ENCODE results near the gene NRCAM.

The NRCAM gene

DNA sequence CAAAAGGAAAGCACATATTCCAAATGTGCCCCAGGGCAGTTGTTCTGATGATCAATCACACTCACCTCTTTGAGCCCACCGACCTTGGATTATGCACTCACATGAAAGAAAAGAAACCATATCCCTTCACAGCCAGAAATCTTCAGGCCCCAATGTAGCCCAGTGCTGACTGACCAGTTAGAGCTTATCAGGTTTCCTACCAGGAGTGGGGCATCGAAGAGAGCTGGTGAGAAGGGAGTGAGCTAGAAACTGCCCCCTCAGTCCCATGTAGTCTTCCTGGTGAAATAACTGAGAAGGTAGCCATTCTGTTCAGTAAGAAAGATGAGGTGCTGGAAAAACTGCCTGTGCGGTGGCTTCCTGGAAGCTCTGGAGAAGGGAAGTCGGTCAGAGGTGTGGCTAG, 32.2 kb downstream of the NRCAM start:
- DNase-seq (ENCODE audit: low read depth): no peak

DNA sequence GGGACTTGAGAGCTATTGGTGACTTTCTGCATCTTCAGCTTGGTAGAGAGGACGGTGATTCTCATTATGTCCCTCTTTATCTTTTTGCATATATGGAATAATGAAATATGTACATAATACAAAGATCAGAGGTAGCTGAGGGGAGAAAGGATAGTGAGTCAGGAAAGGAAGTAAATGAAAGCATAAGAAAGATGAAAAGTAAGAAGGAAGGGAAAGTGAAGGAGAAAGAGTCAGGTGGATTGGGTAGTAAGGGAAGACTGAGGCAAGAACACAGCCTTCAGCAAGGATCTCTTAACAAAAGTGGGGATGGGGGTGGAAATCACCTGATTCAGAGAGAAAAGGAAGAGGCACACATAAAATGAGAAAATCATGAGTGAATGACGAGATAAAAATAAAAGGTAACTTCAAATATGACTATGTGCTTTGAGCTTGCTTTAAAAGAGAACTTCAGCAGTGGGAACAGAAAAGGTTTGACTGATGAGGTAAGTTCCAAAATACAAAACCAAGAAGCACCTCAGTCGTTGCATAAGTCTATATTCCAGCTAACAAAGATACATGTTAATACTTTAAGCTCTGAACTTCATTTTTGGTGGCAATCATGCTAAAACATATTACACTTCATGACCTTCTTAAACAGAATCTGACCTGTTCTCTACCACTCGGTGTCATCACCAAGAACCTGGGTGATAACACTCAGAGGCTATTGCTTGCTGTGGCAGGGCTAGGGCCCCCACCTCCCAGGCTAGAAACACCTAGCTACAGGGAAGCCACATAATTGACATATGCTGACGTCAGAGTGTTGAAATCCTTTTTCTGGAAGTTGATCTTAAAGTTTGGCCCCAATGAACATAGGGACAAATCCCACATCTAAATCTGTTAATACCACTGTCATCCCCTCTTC, 32.9 kb downstream of the NRCAM start:
- no peak for DNase-seq (ENCODE audit: low read depth)

DNA sequence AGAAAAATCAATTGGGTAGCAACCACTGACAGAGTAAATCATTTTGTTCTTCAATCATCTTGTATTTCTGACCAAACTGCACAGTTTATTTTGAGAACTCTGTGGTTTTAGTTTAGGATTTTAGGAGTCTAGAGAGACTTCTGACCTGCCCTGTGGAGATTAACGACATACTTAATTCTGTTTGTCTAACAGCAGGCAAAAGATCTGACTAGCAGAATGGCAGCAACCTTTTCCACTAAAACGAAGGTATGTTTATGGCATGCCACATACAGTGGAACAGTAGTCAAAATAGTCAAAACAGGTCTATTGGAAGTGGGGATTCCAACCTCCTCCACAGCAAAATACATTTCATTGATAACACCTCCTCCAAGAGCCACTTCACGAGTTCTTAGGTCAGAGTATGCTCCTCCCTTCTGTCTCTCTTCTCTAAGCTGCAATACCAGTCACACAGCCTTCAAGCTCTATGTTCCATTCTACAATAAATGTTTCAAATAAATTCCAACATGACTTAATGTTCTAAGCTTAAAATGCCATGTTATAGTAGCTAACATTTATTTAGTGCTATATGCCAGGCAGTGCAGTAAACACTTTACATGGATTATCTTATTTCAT, 34.4 kb downstream of the NRCAM start:
- no peak for DNase-seq (ENCODE audit: low read depth)

DNA sequence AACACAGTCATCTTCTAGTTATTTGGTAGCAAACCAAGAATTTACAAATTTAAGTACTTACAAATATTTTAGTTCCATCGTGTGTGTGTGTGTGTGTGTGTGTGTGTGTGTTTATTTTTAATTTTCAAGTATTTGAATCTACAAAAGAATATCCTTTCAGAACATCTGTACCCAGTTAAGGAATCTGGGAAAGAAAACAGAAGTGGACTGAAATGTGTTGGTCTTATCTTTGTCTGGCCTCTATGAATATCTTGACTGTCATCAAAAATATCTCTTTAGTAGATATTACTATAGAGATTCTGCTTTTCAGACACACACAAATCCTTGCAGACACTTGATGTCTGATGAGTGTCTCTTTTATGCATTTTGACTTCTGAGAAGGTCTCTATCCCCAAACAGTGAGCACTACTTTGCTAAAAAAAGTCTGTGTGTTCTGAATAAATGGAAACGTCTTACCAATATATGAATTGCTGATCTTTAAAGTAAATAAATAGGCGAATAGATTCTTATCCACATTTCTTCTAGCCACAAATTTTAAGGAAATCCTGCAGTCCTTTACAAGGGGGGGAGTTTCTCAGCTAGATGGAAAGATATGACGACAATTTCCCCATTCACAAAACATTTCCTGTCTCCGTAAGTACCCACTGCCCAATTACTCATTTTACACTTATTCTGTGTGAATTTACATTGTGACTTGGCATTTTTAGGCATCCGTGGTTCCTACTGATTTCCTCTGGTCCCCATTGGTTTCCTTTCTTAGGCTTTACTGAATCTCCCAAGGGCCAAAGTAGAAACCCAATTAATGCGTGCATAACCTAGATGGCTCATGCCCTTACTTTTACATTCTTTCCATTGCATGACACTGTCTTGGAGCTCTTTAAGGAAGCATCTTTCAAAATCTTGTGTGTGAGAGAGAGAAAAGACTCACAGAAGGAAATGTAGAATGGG, 36.0 kb downstream of the NRCAM start:
- DNase-seq (ENCODE audit: low read depth): no peak

DNA sequence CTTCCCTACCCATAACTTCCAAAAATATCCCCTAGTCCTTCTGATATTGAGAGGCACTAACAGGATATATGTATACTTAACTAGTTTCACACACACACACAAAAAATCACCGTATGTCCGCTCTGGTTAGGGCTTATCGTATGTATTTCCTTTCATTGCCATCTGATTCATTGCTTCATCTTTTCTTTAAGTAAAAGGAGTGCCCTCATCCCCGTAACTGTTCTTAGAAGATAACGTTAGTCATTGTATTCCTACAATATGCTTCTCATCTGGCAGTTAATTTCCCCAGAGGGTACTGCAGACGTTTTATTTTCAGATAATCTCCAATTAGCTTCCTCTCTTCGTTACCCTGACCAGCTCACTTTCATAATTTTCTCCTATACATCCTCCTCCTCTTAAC, 37.3 kb downstream of the NRCAM start:
- no peak for DNase-seq (ENCODE audit: low read depth)

DNA sequence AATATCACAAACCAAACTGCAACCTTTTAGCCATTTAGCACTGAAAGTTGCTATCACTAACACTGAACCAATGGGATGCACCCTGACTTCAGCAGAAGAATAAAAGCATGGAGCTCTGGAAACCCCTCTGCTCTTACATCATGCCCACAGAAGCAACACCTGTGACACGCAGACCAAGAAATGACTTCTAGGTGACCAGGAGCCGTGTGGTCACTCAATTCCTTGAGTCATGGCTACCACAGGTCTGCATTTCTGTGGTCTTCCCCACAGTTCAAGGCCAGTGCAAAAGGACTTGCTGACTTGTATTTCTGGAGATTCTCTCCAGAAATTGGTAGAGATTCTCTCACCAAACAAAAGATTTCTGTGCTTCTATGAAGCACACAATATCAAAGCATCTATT, 38.3 kb downstream of the NRCAM start:
- no peak for DNase-seq (ENCODE audit: low read depth)

DNA sequence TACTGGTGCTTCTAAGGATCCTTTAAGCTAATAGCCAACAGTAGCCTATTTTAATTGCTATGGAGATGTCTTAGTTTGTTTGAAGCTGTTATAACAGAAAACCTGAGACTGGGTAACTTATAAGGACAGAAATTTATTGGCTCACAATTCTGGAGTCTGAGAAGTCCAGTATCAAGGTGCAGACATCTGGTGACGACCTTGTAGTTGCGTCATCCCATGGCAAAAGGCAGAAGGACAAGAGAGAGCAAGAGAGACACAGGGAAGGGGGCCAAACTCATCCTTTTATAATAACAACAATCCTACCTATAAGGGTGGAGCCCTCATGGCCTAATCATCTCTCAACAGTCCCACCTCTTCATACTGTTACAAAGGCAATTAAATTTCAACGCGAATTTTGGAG, 39.1 kb downstream of the NRCAM start:
- DNase-seq (ENCODE audit: low read depth): no peak

DNA sequence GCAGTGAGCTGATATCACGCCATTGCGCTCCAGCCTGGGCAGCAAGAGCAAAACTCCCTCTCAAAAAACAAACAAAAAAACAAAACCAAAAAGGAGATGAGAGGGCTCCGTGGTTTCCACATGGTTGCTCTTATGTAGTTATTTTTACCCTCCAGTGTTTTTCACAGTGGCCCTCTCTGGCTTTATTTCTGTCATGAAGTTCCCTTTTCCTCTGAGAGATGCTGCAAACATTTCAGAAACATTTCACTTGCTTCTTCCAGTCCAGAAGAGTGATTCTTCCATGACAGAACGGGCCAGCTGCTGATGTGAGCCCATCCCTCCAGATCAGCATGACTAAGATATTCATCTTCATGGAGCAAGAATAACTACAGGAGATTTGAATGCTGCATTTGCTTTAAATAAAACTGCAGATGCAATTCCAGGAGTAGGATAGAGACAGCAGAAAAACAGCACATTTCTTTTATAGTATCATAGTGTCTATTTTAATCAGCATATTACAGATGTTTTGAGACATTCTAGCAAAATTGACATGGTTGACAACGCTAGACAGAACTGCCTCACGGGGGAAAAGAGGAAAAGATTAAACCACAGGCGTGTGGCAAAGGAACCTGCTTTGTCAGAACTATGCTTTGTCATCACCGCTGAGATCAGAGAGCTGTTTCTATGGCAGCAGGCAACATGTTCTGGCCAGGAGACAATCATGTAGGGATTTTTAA, 40.3 kb downstream of the NRCAM start:
- peak; percentile 16 for DNase-seq (ENCODE audit: low read depth)

DNA sequence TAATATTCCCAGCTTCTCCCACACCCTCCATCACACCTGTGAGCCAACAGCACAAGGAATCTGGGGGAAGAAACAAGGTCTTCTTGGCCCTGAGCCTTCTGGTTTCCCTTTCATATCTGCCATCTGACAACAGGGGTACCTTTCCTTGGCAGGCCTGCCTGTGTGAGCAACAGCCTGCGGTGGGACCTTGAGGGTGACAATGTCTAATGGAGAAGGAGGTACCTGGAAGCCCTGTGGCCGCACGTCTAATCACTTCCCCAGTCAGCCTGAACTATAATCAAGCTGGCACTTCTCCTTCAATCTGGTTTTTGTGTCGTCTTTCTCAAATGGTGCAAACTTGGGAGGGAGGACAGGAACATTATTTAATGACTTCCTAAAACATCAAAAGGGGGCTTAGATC, 41.2 kb downstream of the NRCAM start:
- no peak for DNase-seq (ENCODE audit: low read depth)

DNA sequence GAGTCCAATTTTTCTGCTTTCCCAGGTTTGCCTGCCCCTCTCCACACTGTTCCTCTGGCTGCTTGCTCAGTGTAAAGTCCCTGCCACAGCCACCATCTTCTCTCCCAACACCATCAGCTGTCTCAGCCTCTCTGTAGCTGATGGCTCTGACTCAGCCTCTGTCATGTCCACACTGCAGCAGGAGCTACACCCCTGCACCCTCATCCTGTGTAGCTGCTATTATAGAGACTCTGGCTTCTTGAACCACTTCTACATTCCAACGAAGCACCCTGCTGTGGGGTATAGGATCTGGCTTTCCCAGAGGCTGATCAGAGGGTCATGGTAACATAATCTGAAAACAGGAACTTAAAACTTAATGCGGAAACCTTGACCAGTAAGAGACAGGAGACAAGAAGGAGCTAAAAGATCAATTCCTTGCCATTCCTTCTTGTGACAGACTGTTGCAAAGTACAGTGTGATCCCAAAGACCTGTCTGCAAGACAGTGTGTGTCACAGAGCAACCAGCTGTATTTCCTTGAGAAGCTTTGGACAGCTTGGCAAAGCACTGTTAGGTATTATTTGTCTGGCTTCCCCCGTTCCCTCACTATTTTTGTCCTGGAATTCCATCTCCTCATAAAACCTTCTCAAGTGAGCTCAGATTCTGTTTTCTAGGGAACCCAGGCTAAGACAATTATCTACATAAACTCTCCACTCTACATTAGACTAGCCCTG, 42.3 kb downstream of the NRCAM start:
- DNase-seq (ENCODE audit: low read depth): no peak

DNA sequence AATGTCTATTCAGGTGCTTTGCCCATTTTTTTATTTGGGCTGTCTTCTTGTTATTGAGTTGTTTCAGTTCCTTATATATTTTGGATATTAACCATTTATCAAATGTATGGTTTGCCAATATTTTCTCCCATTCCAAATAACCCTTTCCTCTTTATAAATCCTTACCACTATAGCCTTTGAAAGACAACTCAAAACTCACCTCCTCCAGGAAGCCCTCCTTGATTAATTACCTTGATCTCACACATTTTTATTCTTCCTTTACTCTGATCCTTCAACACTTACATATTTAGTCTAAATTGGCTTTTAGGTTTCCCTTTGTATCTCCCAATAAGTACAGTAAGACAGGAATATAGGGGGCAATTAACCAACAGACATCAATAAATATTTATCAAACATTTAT, 42.9 kb downstream of the NRCAM start:
- DNase-seq (ENCODE audit: low read depth): no peak

DNA sequence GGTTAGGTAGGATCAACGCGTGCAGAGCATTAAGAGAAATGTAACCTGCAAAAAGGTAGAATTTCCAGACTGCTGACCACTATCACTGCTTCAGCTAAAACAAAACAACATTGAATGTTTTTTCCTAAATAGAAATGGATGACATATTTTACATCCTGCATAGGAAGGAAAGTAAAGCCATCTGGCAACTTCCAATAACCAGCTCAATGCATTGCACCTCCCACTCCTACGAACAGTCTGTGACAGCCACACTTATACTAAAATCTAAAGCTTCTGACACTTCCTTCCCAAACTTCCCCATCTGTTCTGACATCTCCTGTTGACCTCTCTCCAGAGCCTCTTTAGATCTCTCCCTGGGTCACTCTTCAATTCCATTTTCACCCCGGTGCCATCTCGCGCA, 47.1 kb downstream of the NRCAM start:
- no peak for DNase-seq (ENCODE audit: low read depth)

DNA sequence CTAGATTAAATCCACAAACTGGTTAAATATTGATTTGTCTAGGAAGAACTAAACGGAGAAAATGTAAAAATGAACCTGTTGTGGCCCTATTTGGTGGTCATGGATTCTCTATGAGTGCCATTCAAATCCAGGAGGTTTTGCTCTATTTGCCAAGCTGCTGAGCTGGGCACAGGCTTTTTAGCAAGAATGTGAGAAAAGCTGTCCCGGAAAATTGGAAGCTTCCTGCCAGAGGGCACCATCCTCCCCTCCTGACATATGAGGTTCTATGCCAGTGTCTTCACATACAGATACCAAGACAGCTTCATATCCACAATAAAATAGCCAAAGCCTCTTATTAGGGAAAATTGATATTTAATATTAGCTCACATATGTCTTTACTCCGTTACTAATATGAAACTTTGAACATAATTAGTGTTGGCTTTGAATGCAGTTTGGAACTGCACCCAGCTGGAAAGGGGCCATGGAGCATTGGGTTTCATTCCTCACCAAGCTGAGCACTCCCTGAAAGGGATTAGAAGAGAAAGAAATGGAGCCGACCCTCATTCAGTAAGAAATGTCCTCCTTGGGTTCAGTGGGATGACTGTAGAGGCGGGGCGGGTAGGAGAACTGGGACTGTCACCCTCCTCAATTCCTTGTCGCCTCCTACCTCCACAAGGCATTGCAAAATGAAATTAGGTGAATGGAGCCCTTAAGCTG, 47.8 kb downstream of the NRCAM start:
- no peak for DNase-seq (ENCODE audit: low read depth)

DNA sequence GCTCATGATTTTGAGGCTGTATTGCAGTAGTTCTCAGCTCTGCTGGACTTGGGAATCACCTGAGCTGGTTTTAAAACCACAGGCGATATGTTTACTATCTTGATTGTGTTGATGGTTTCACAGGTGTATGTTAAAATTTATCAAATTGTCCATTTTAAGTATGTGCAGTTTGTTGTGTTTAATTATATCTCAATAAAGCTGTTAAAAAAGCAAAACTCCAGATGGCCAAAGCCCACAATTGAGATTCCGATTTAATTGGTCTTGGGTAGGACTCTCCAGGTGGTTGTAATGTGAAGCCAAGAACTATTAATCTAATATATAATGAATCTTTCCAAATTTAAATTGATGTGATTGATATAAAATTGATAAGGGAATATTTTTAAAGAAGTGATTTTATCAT, 48.6 kb downstream of the NRCAM start:
- no peak for DNase-seq (ENCODE audit: low read depth)

DNA sequence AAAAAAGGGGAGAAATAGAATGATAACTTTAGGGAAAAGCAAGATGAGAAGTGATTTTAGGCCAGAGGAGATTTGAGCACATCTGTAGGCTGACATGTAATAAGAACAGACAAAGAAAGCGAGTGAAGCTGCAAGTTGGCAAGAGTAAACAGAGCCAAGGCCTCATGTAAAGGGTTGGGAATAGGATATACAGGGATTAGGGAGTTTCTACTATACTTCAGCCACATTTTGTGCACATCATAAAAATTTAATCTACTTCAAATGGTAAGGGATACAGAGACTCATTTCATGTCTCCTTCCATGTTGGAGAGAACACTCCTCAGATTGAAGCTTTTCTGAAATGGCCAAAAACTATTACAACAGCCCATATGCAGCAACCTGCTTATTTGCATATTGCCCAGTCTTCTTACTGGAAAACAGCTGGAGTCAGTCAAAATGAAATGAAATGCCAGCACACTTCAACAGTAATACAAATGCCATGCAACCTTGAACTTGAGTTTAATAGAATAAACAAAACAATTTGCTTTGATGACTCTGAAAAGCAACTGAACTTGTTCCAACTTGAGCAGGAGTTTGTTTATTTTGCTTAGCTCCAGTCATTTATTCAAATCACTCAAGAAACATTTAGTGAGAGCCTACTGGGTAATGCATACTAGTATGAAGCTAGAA, 49.9 kb downstream of the NRCAM start:
- DNase-seq (ENCODE audit: low read depth): peak; percentile 58

DNA sequence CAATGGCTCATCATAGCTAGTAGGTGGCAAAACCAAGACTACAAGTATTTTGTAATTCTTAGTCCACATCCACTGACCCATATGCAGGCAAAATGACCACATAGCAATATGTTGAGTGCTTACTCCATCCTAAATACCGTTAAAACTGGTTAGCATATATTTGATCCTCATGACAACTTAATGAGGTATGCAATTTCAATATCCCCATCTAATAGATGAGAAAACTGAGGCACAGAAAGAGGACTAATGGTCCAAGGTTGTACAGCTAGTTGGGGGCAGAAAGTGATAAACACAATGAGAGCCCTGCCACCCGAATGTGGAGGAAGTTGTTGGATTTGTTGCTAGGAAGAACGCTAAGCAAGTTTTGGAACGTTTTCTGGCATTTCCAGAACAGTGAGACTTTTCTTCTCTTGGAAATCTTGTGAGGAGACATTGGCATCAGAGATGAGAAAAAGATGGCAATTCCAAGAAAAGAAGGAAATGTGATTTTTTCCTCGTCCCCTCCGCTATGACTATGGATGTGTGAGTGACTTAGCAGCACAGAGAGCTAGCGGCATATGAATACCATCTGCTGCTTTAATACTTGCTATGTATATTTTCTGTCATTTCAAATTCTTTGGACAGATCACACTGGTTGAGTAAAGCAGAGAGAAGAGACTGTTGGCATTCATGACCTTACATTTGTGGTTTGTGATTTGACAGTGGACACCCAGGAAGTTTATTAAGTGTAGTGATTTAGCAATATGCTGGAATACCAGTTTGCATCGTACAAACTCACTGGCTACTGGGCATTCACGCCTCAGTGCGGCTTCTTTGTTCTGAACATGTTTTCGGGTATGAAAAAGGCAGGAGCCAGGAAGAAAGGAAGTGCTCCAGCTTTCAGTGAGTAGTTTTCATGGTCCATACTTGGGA, 51.5 kb downstream of the NRCAM start:
- no peak for DNase-seq (ENCODE audit: low read depth)

DNA sequence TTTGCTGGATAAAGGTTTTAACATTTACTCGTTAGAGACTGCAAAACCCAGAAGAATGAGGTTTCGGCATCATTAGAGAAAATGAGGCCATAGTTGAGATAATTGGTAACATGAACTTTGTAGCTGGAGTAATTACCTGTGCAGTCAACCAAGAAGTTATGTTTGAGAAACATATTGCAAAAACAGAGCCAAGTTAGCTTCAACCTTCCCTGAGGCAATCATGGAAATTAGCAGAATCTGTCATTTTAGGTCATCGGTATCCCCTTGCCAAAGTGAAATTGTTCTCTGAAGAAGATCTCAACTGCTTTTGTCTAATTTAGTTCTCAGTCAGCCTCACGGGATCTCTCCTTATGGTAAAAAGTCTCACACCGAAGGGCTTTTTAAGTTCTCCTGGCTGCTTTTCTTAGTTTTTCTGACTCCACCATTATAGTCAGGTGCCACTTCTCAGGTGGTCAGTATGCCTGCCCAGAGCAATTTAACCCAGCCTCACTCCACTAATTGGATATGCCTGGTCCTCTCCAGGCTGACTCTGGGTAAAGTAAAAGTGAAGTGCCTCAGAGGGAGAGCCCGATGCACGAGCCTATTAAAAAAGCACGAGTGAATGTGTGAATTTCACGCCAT, 52.5 kb downstream of the NRCAM start:
- DNase-seq (ENCODE audit: low read depth): no peak

DNA sequence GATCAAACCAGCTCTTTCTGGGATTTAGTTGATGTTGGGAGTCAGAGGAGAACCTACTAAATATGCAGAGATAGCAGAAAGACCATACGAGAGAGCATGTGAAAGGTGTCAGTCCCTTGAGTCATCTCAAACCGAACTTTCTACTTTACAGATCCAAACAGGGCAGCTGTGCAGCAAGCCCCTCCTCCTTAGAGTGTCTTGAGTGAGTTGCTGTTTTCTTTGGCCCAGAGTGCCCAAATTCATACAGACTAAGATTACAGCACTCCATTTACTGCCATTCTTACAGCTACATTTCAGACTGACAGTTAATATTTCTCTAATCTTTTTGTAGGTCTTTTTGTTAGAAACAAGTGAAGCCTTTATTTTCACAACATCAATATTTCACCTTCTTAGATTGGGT, 53.4 kb downstream of the NRCAM start:
- no peak for DNase-seq (ENCODE audit: low read depth)

DNA sequence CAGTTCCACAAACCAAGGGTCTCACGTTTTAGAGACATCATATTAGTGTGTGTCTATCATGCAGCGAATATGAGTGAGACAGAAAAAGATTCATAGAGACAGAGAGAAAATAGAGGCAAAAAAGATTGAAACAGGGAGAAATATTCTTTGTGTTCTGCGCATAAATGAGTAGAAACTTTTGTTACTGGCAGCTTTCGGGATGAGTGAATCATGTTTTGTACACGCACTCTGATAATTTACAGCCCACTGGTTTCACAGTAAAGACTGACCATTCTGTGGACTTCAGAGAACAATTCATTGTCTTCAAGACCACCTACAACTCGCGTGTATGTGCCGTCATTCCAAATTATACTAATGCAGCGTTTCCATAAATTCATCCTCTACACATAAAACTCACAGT, 60.2 kb downstream of the NRCAM start:
- DNase-seq (ENCODE audit: low read depth): no peak
